Vagina (tissue), 2 donors: ENCODE data around the gene RBP5. TPM values are rescaled to one million over a fixed set of nuclear protein-coding genes. Genes with fewer than 3 reads are reported as not detected.

ENCODE experiments used
- DNase-seq, 2 donors: peaks; one replicate each; pipeline ENCODE4 v3.0.0-alpha.2; 2017; ENCODE audit errors: extremely low spot score in 2 of 2
- H3K27ac ChIP-seq: fragments of 200-600 bp; sonication (generic); one replicate; pipeline ENCODE4 v1.5.1; 2019
- H3K27me3 ChIP-seq: fragments of 200-600 bp; sonication (generic); one replicate; pipeline ENCODE4 v1.5.1; 2019
- H3K36me3 ChIP-seq, 2 donors: fragments of 200-600 bp; sonication (generic); one replicate each; pipeline ENCODE4 v1.5.1; 2017 to 2019
- H3K4me1 ChIP-seq: fragments of 200-600 bp; sonication (generic); one replicate; pipeline ENCODE4 v1.5.1; 2019
- H3K4me3 ChIP-seq, 2 donors: fragments of 200-600 bp; sonication (generic); 1 replicate in 1 of 2; 2 replicates in 1 of 2; pipeline ENCODE4 v1.5.1; 2016 to 2019
- H3K9me3 ChIP-seq: fragments of 200-600 bp; sonication (generic); one replicate; pipeline ENCODE4 v1.5.1; 2019
- CTCF ChIP-seq, 3 experiments: fragments of 450-650 bp in 2 of 3; fragments of 200-600 bp in 1 of 3; sonication (generic) in 1 of 3; IDR thresholded peaks; one replicate each; pipeline ENCODE4 v1.5.1; 2017 to 2019; ENCODE audit warnings: antibody characterized with exemption in 3 of 3, mild to moderate bottlenecking in 2 of 3, moderate library complexity in 2 of 3
- POLR2A ChIP-seq, 2 donors: fragments of 450-650 bp; IDR thresholded peaks; one replicate each; pipeline ENCODE4 v1.6.1; 2017; ENCODE audit warnings: antibody characterized with exemption in 2 of 2, mild to moderate bottlenecking in 2 of 2, moderate library complexity in 2 of 2
- POLR2AphosphoS5 ChIP-seq, 2 donors: sonication (generic); formaldehyde crosslinking; IDR thresholded peaks; one replicate each; pipeline ENCODE4 v1.9.0; 2017; ENCODE audit warnings: antibody characterized with exemption in 2 of 2, mild to moderate bottlenecking in 2 of 2, low read depth in 1 of 2; ENCODE audit not compliant: insufficient read depth in 1 of 2
- intact Hi-C: fragments of 100-400 bp; cut with DNase I; formaldehyde crosslinking; loops from one replicate; pipeline ENCODE4 v1.15.1; 2023
- total RNA-seq: library from RNA; depleted of rRNA; stranded (reverse); fragments of >200 nt; gene quantifications from one replicate; pipeline ENCODE4 v1.2.3, GENCODE V29; 2016

The RBP5 gene
- total RNA-seq, 1 donor from 2014 or later = 3.7 TPM

GRCh38 chr12:7154901-7155470, 26.3 kb upstream of the RBP5 start:
- Histone ChIP-seq H3K27me3 (no peaks in the 10 kb centered on the region), H3K27ac (no peak overlapping the region), H3K4me3 (no peak overlapping the region), H3K36me3 (peaks cover 0 to 10% of the 10 kb centered on the region in 2 donors), H3K4me1 (peaks cover 8% of the 10 kb centered on the region), H3K9me3 (no peaks in the 10 kb centered on the region)
- DNase-seq = no peak
- intact Hi-C loops = no loop called here
- TF ChIP-seq POLR2A (IDR thresholded peaks at IDR 0.05) (no peak), POLR2AphosphoS5 (IDR thresholded peaks at IDR 0.05; ENCODE audit: insufficient read depth in 1 of 2, low read depth in 1 of 2) (no peak), CTCF (IDR thresholded peaks at IDR 0.05) (no peak)

- intact Hi-C loops = no loop called here
- H3K27me3 ChIP-seq = no peaks in the 10 kb centered on the region
- TF ChIP-seq POLR2AphosphoS5 (IDR thresholded peaks at IDR 0.05; ENCODE audit: insufficient read depth in 1 of 2, low read depth in 1 of 2) (no peak), POLR2A (IDR thresholded peaks at IDR 0.05) (no peak), CTCF (IDR thresholded peaks at IDR 0.05) (no peak)
- no peaks in the 10 kb centered on the region for H3K9me3 ChIP-seq
- no peak overlapping the region for H3K4me3 ChIP-seq
- H3K27ac ChIP-seq = no peak overlapping the region
- no peak for DNase-seq
- H3K36me3 ChIP-seq = peaks cover 0 to 18% of the 10 kb centered on the region in 2 donors
- peaks cover 8% of the 10 kb centered on the region for H3K4me1 ChIP-seq
These were observed 25.4 kb upstream of the RBP5 start for GRCh38 chr12:7154042-7154441.

GRCh38 chr12:7152818-7153217, 24.1 kb upstream of the RBP5 start:
- H3K27ac ChIP-seq = no peak overlapping the region
- peaks cover 0 to 22% of the 10 kb centered on the region in 2 donors for H3K36me3 ChIP-seq
- H3K27me3 ChIP-seq = no peaks in the 10 kb centered on the region
- DNase-seq = no peak
- H3K4me1 ChIP-seq = peaks cover 8% of the 10 kb centered on the region
- H3K4me3 ChIP-seq = no peak overlapping the region
- H3K9me3 ChIP-seq = no peaks in the 10 kb centered on the region
- intact Hi-C loops = no loop called here
- TF ChIP-seq POLR2AphosphoS5 (IDR thresholded peaks at IDR 0.05; ENCODE audit: insufficient read depth in 1 of 2, low read depth in 1 of 2) (no peak), CTCF (IDR thresholded peaks at IDR 0.05) (no peak), POLR2A (IDR thresholded peaks at IDR 0.05) (no peak)

GRCh38 chr12:7151532-7151931, 22.8 kb upstream of the RBP5 start:
- no peak overlapping the region for H3K27ac ChIP-seq
- intact Hi-C loops = no loop called here
- TF ChIP-seq POLR2A (IDR thresholded peaks at IDR 0.05) = no peak
- TF ChIP-seq CTCF (IDR thresholded peaks at IDR 0.05) = no peak
- no peak for TF ChIP-seq POLR2AphosphoS5 (IDR thresholded peaks at IDR 0.05; ENCODE audit: insufficient read depth in 1 of 2, low read depth in 1 of 2)
- H3K9me3 ChIP-seq = no peaks in the 10 kb centered on the region
- no peaks in the 10 kb centered on the region for H3K27me3 ChIP-seq
- no peak for DNase-seq
- H3K4me3 ChIP-seq = no peak overlapping the region
- peaks cover 0 to 22% of the 10 kb centered on the region in 2 donors for H3K36me3 ChIP-seq
- H3K4me1 ChIP-seq = peaks cover 8% of the 10 kb centered on the region

- H3K4me3 ChIP-seq = no peak overlapping the region
- no peak overlapping the region for H3K27ac ChIP-seq
- intact Hi-C loops = no loop called here
- TF ChIP-seq CTCF (IDR thresholded peaks at IDR 0.05) (no peak), POLR2AphosphoS5 (IDR thresholded peaks at IDR 0.05; ENCODE audit: insufficient read depth in 1 of 2, low read depth in 1 of 2) (no peak), POLR2A (IDR thresholded peaks at IDR 0.05) (no peak)
- no peak for DNase-seq
- H3K4me1 ChIP-seq = peaks cover 4% of the 10 kb centered on the region
- H3K27me3 ChIP-seq = no peaks in the 10 kb centered on the region
- H3K36me3 ChIP-seq = peaks cover 0 to 22% of the 10 kb centered on the region in 2 donors
- no peaks in the 10 kb centered on the region for H3K9me3 ChIP-seq
These were observed 22.2 kb upstream of the RBP5 start for GRCh38 chr12:7150841-7151240.
